HG02943 (cell line): ENCODE data around the gene PPARG.

Experiments used
- ATAC-seq: cut with Tn5 transposase; IDR thresholded peaks from one replicate; pipeline ENCODE4 v1.9.1; 2021; ENCODE audit warnings: mild to moderate bottlenecking, low read depth, moderate library complexity; ENCODE audit not compliant: unreplicated experiment

The PPARG gene

DNA sequence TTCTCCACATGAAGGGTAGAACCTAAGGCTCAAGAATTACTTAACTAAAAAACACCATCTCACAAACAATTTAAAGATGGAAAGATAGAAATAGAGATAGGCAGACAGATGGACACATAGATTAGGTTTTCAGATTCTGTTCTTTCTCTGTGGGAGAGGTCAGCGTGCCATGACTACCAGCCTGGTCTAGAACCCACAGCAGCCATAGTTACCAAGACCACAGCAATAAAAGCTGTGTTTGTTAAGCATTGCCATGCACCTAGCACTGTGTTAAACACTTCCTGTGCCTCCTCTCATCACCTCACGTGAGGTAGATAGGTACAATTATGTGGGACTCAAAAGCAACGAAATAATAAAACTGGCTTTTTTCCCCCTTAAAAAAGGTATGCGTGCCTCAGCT lies 112.3 kb downstream of the PPARG start:
- no peak for ATAC-seq

DNA sequence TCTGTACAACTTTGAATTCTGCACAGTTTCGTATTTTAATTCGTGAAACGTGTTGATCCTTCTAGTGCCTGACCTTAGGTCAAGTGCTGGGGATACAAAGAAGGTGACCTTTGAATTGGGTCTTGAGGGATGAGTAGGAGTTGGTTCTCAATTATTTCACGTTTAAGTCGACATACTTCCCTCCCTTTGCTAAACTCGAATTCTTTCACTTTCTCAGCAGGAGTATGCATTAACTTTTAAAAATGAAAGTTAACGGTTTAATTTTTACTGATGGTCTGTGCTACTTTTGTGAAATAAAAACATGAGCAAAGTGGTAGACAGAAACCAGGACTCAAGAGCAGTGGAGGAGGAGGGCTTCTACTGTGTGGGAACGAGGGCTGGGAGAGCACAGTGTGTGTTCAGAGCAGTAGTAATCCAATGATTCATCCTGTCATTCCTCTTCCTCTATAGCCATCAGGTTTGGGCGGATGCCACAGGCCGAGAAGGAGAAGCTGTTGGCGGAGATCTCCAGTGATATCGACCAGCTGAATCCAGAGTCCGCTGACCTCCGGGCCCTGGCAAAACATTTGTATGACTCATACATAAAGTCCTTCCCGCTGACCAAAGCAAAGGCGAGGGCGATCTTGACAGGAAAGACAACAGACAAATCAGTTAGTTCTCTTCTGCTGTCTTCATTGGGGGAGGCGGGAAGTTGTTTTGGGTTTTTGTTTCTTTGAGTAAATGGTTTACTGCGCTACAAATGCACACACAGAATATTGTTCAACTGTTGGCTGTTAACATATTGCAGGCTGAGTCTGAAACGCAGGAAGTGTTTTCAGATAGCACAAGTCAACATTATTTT lies 116.8 kb downstream of the PPARG start:
- no peak for ATAC-seq

DNA sequence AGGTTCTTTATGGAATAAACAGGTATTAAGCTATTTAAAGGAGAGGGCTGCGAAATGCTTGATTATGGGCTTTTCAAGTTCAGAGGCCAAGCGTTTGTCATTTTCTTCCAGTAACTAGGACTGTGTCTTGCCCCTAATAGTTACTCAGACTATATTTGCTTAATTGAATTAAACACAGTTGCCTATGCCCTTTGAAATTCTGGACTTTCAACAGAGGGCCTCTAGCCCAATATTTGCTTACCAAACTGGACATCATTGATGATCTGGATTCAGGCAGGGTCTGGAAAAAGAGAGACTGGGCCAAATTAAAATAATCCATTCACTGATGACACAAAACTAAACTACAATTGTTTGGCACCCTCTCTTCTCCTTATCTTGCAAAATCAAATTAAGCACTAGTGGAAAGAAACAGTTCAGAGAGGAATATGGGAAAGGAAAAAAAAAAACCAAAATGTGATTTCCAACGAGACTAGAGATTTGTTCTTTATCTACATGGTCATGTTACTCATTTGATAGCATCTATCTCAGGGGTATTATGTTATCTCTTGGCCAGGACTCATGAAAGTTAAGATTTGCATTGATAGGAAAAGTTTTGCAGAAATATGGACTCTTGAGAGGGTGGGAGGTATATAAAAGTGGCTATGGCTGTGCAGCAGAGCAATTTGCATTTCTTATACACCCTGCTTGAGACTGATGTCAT lies 120.3 kb downstream of the PPARG start:
- ATAC-seq: no peak

DNA sequence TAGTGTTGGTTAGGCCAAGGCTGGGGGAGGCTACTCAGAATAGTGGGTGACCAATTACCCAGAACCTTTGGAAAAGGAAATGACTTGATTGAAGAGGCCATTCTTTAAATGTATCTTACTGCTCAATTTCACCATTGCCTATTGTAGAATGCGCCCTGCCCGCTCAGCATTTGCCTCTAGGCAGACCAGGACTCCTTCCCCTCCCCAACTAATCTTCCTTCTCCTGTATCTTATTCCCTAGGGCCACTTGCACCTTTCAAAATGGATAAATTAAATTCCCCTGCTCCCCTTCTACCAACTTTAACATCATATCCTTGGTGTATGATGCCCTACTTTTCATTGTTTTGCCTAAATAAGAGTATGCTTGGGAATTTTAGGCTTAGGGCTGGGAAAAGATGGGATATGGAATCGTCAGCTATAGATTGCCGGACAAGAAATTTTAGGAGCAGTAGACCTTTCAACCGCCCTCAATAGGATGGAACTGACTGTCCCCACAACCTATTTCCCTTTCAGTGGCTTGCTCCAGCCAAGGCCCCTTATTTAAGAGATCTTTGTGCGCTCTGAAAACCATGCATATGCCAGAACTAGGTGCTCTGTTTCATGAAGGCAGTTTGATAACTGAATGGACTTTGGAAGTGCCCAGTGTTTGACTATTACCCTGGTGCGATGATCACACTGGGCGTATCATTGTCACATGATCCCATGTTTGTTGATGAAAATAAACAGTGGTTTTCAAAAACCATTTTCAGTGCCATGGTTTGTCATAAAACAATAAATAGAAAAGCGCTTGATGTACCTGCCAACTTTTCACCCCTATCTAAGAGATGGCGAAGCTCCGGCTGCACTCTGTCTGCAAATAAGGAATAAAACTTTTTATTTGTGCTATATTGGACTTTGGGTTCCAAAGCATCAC lies 121.1 kb downstream of the PPARG start:
- ATAC-seq: no peak

DNA sequence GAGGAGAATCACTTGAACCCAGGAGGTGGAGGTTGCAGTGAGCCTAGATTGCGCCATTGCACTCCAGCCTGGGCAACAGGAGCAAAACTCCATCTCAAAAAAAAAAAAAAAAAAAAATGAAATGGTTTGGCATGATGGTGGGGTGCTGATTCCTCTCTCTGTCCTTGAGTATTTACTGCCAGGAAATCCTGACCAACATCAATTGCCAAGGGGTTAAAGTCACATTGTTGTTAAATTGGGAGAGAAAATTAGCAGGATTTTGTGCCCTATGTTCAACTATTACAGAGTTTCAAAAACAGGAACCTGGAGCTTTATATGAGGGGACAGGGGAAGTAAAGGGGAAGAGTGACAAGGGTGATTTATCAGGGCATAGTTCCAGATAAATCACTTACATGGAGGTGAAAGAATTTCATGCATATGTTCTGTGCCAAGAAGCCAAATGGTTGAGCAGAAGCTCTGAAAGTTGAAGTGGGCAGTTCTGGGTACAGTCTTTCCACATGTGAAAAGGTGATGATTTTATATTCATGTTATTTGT lies 124.9 kb downstream of the PPARG start:
- ATAC-seq: no peak

DNA sequence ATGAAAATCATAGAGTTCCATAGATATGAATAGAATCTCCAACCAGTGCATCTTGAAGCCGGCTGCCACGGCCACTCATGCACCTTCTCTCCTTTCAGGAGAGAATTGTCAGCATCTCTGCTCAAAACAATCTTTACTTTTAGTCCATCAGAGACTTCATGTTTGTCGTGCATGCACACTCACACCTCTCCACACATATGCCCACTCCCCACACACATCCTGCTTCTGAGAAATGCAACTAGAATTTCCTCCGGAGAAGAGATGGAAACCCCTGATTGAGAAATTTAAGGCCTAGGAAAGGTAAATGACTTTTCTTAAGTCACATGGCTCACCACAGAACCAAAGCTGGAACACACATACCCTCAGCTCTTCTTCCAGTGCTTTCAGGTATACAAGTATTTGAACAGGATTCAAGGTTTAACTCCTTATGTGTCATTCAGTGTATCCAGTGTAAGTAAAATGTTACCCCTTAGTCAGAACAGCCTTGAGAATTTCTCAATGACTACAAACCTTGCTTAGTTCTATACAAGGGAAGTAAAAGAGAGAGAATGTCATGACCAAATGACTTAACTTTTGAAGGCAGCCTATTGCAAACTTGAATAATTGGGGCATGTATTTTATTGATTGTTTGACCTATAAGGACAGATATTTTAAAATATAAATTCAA lies 126.3 kb downstream of the PPARG start:
- no peak for ATAC-seq

DNA sequence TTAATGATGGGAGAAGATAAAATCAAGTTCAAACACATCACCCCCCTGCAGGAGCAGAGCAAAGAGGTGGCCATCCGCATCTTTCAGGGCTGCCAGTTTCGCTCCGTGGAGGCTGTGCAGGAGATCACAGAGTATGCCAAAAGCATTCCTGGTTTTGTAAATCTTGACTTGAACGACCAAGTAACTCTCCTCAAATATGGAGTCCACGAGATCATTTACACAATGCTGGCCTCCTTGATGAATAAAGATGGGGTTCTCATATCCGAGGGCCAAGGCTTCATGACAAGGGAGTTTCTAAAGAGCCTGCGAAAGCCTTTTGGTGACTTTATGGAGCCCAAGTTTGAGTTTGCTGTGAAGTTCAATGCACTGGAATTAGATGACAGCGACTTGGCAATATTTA lies 127.9 kb downstream of the PPARG start:
- ATAC-seq: no peak

DNA sequence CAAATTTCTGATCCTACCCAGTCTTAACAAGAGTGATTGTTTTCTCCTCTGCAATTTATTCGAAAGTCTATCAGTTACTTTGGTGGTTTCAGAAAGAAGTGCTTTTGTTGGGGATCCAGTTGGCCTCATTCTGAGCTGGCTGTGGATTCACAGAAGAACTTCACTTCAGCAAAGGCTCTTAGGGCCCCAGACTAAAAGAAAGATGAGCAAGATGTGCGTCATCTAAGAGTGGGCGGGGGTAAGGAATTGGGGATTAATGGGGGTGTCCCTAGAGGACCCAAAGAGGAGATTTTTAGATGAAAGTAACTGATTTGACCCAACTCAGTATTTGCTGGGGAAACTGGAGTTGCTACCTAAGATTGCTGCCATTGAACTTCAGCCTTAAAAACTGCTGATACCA lies 131.5 kb downstream of the PPARG start:
- ATAC-seq: no peak

DNA sequence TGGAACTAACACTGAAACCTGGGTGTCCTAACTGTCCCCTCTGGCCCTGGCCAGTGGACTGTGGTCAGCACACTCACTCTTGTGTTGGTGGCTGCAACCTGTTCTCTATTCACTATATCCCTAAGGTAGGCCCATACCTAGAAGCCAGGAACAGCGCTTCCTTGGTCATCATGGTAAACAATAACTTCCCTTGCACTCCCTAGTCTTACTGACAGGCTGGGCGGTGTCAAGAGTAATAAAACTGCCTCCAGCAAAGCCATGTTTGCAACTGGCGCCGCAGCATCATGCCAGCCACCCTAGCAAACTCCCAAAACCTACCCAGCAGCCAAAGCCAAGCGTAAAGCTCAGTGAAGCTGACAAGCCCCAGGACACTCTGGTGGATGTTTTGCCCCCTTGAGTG lies 132.3 kb downstream of the PPARG start:
- ATAC-seq: no peak

DNA sequence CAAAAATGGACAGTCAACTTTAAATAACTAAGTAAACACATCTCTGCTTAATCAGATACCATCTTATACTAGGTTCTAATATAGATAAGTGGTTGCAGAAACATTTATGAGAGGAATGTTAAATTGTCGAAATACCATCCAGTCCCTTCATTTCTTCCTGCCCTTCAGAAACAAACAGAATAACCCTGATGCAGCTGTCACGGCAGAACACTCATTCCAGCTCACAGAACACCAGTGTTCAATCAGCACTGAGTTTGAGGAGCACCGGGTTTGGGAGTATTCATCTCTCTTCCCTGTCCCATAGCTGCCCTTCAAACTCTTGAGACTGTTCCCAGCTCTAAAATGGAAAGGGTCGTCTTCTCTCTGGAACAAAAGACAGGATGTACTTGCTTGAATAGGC lies 134.3 kb downstream of the PPARG start:
- ATAC-seq: no peak

DNA sequence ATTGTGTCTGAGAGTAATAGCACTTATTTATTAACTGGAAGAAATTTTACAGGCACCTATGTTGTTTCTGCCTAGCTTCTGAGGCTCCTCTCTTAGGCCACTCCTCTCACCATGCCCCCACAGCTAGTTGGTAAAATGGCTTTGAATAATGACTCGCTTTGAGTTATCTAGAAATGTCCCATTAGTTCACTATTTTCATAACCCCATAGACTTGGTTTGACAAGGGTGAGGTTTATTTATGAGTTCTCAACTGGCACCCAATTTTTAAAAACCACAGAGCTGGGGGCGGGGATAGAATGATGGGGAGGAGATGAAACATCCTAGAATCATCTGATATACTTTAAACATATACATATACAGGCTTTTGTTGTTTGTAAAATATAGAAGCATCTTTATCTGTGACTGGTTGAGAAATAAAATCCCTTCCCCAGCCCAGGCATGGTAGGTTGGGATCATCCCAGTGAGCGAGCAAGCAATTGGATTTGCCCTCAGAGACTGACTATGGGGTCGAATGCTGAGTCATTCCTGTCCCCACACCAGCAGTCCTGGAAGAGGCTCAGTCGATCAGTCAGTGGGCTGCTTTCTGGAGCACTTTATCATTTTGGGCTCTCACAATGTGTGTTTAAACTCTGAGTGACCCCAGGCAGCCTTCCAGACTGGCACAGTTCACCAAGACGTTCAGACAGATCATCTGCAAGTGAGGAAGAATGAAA lies 135.2 kb downstream of the PPARG start:
- no peak for ATAC-seq

DNA sequence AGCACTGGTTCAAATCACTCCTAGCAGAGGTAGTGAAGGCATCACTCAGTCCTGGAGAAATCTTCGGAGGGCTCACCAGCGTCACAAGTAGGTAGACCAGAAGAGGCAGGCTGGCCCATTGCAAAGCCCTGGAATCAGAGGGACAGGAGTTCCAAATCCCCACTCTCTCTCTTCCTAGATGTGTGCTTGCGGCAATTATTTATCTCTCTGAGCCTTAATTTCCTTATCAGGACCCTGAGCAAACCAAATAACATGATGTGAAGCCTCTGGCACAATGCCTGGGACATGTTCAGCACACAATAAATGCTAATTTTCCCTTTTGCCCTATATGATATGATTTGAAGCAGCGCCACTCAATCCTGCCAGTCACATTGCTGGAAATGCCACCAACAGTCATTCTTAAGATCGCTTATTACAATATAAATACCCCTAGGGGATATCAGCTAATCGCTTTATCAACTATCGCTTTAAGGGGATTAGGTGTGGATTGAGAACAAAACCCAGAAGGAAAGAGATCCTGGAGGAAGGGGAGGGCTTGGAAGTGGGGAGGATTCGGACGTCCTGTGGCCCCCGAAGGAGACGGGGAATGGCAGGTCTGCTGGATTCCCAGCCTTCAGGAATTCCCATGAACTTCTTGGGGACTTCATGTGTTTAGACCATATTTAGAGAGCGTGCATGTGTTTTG lies 135.9 kb downstream of the PPARG start:
- no peak for ATAC-seq

DNA sequence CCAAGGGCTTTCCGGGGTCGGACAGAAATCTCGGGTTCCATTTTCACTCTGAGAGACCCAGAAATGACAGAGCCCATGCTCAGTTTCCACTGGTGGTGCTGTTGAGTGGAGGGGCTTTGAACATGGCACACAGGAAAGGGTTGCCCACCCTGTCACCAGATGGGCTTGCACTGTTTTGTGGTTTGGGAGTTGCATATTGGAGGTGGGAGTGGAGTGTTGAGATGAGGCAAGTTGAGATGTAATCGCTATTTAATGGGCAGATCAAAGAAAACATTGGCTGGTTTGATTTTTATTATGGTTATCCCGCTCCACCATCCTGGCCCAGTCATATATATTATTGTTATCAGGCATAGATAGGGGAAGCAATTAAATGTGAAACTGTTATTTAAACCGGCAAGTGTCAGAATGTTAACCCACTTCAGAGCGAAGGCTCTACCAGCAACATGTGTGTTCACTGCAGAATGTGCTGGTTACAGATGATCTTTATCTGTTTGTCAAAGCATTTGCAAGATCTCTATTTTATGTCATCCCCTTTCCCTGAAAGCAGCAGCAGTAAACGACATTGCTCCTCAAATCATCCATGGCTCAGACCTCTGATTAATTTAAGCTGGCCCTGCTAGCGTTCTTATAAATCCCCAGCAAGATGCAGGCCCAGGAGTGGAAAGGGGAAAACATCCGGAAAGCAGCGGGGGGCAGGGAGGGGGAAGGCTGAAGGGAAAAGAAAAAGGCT lies 137.1 kb downstream of the PPARG start:
- ATAC-seq: no peak

DNA sequence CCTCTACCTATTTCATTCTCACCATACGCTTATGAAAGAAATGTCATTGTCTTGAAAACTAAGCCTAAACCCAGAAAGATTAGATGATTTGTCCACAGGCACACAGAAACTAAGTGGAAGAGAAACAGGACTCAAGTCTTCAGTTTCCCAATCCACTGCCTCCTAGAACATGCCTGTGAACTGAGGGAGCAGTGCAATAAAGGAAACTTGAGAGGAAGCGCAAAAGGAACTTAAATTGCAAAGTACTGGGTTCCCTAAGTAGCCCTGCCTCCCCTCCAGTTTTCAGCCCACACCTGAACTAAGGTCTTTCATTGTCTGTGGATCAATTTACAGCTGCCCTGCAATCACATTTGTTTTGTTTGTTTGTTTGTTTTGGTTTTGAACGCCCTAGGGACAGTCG lies 138.7 kb downstream of the PPARG start:
- ATAC-seq: no peak

DNA sequence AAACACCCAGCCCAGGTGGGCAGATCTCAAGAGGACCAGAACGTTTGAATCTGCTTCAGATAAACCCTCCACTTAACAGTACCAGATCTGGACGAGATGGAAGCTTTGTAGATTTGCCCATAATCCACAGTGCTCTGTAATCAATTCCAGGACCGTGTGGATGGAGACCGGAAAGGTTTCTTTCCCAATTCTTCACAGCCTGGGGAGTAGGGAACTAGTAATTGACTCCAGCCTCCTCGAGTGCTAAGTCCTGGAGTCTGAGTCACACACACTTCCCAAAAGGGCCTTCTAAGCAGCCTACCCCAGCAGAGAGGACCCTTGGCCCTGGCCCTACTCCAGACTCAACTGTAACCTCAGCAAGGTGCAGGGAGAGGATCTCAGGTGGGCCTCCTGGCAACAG lies 139.3 kb downstream of the PPARG start:
- no peak for ATAC-seq

DNA sequence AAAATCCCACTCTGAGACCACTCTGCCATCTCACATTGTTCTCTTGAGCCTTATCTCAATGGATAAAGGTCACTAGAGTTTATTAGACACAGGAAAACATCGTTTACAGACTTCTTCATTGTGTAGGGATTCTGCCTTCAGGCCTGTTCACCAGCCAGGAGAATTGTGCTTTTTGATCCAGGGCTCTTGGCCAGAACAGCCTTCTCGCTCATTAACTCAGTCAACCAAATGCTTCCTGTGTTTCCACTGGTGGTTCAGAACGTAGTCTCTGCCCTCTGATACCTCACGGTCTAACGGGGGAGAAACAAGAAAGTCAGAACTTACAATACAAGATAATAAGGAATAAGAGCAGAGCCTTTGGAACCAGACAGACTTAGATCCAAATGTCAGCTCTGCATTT lies 141.2 kb downstream of the PPARG start:
- ATAC-seq: no peak

DNA sequence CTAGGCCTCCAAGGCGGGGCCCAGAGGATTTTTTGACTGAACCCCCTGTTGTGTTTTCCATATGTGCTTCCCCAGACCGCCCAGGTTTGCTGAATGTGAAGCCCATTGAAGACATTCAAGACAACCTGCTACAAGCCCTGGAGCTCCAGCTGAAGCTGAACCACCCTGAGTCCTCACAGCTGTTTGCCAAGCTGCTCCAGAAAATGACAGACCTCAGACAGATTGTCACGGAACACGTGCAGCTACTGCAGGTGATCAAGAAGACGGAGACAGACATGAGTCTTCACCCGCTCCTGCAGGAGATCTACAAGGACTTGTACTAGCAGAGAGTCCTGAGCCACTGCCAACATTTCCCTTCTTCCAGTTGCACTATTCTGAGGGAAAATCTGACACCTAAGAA lies 145.0 kb downstream of the PPARG start:
- no peak for ATAC-seq

DNA sequence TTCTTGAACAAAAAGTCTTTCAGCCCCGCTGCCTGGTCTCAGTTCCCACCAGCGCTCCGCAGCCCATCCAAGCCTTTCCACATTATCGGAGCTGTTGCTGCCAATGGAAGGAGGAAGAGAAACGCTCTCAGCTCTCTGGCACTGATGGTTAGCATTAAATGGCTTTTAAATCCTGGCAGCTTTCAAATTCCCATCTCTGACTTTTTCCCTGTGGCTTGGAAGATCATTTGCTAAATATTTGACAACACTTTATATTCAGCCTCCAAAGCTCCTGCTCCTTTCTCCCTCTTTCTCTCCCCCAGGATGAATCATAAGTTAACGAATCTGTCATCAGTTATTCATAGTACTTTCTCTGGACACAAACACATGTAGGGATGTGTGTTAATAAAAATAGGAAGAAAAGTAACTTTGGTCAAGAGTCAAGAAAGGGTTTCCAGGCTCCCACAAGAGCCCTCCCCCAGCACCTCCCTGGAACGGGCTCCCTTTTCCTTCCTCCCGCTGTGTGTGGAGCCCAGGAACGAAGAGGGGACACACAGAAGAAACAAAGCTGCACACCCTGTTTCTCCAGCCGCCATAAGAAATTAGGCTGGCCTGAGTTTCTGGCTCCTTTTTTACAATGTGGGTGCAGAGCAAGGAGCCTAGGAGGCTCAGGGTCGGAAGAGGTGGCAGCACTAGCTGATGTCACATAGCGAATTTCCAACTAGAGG lies 147.8 kb downstream of the PPARG start:
- no peak for ATAC-seq
